Activated naive CD4-positive, alpha-beta T cell treated with anti-CD3 and anti-CD28 coated beads, Interleukin-2, amount 50 U/mL, for 16 hours (primary cell): ENCODE data around the gene PCDHB2.
"Not testable (repeated sequence)": the region's sequence is repeated elsewhere in the genome, so short reads cannot be mapped to it uniquely, and the experiment has no call there.

ENCODE experiments used
- DNase-seq: peaks from one replicate; pipeline ENCODE4 v3.0.0-alpha.2; 2020

The PCDHB2 gene

DNA sequence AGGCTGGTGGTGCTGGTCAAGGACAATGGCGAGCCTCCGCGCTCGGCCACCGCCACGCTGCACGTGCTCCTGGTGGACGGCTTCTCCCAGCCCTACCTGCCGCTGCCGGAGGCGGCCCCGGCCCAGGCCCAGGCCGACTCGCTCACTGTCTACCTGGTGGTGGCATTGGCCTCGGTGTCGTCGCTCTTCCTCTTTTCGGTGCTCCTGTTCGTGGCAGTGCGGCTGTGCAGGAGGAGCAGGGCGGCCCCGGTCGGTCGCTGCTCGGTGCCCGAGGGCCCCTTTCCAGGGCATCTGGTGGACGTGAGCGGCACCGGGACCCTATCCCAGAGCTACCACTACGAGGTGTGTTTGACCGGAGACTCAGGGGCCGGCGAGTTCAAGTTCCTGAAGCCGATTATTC lies 42.9 kb downstream of the PCDHB2 start:
- DNase-seq, result not testable (repeated sequence)
